ENCODE data around the gene ZC3H8. TPM values are rescaled to one million over a fixed set of nuclear protein-coding genes. Genes with fewer than 3 reads are reported as not detected.
A peak's percentile ranks its signal among the peaks of the same experiment; 100 is the strongest.

ZC3H8 gene
- total and polyA plus RNA-seq, 2 donors (not counting 1 experiment from before 2014, with no cell fraction given), result 5.5 to 26.0 TPM

- no peak overlapping the region for H3K4me3 Mint-ChIP-seq
Observed at GRCh38 chr2:112194028-112194427, 60.8 kb downstream of the ZC3H8 start.

GRCh38 chr2:112189001-112189556, 65.8 kb downstream of the ZC3H8 start:
- Histone ChIP-seq H2AFZ (ENCODE audit: insufficient read depth, low read depth, low read length, poor library complexity, severe bottlenecking) (peak overlapping the region; percentile 71), H3K27ac (ENCODE audit: low read length in 2 of 2) (peak overlapping the region in 1 of 2 donors; percentile 78), H3K36me3 (replicated peaks in 1 of 2; ENCODE audit: control extremely low read depth in 1 of 2, control insufficient read depth in 1 of 2, extremely low read depth in 1 of 2, insufficient read depth in 2 of 2, low read length in 1 of 2) (no peaks in the 10 kb centered on the region), H3K4me3 (ENCODE audit: control extremely low read depth in 1 of 5, extremely low read depth in 1 of 5, insufficient read depth in 1 of 5, low read depth in 2 of 5, low read length in 4 of 5) (no peak overlapping the region), H4K20me1 (ENCODE audit: control insufficient read depth, insufficient read depth, low read length, poor library complexity, severe bottlenecking) (no peaks in the 10 kb centered on the region), H3K27me3 (replicated peaks in 1 of 4; ENCODE audit: control extremely low read depth in 1 of 4, control insufficient read depth in 3 of 4, insufficient read depth in 4 of 4, low read length in 3 of 4) (no peaks in the 10 kb centered on the region), H3K9ac (ENCODE audit: low read length) (no peak overlapping the region), H3K4me2 (replicated peaks; ENCODE audit: low read depth, low read length, poor library complexity, severe bottlenecking) (no peak overlapping the region), H3K4me1 (ENCODE audit: control insufficient read depth in 2 of 2, insufficient read depth in 2 of 2, low read length in 2 of 2) (peaks cover 15 to 20% of the 10 kb centered on the region in 2 donors), H3K79me2 (ENCODE audit: control insufficient read depth, insufficient read depth, low read length) (no peaks in the 10 kb centered on the region), H3K9me3 (ENCODE audit: control extremely low read depth in 1 of 3, control insufficient read depth in 2 of 3, insufficient read depth in 1 of 3, low read length in 2 of 3) (peaks cover 0 to 8% (median 0%) of the 10 kb centered on the region in 3 donors)
- POLR2A ChIA-PET, result no interaction called here
- DNase-seq (no peak), ATAC-seq (ENCODE audit: low read depth) (no peak)
- Mint-ChIP-seq H3K4me1 (peaks cover 24% of the 10 kb centered on the region), H3K4me3 (no peak overlapping the region), H3K27ac (peak overlapping the region; percentile 86), H3K27me3 (no peaks in the 10 kb centered on the region), H3K9me3 (ENCODE audit: insufficient read depth) (no peaks in the 10 kb centered on the region)
- intact Hi-C loops (cut with micrococcal nuclease), result no loop called here
- no CpG with 5 or more reads among the region's 3 CpGs for WGBS (ENCODE audit: insufficient coverage)
- CTCF ChIA-PET, result no interaction called here
- TF ChIP-seq CTCF (IDR thresholded peaks at IDR 0.05) (no peak), EZH2 (IDR thresholded peaks at IDR 0.05; ENCODE audit: borderline replicate concordance, insufficient read depth, low read depth, low read length, poor library complexity, severe bottlenecking) (no peak)

More at GRCh38 chr2:112194028-112194427, 60.8 kb downstream of the ZC3H8 start:
- no peak for ATAC-seq (ENCODE audit: low read depth)
- Histone ChIP-seq H4K20me1 (ENCODE audit: control insufficient read depth, insufficient read depth, low read length, poor library complexity, severe bottlenecking) (no peaks in the 10 kb centered on the region), H3K36me3 (replicated peaks in 1 of 2; ENCODE audit: control extremely low read depth in 1 of 2, control insufficient read depth in 1 of 2, extremely low read depth in 1 of 2, insufficient read depth in 2 of 2, low read length in 1 of 2) (no peaks in the 10 kb centered on the region), H3K9ac (ENCODE audit: low read length) (no peak overlapping the region), H3K79me2 (ENCODE audit: control insufficient read depth, insufficient read depth, low read length) (no peaks in the 10 kb centered on the region), H3K27me3 (replicated peaks in 1 of 4; ENCODE audit: control extremely low read depth in 1 of 4, control insufficient read depth in 3 of 4, insufficient read depth in 4 of 4, low read length in 3 of 4) (no peaks in the 10 kb centered on the region), H3K27ac (ENCODE audit: low read length in 2 of 2) (no peak overlapping the region), H3K4me2 (replicated peaks; ENCODE audit: low read depth, low read length, poor library complexity, severe bottlenecking) (no peak overlapping the region), H3K9me3 (ENCODE audit: control extremely low read depth in 1 of 3, control insufficient read depth in 2 of 3, insufficient read depth in 1 of 3, low read length in 2 of 3) (no peaks in the 10 kb centered on the region), H3K4me3 (ENCODE audit: control extremely low read depth in 1 of 5, extremely low read depth in 1 of 5, insufficient read depth in 1 of 5, low read depth in 2 of 5, low read length in 4 of 5) (no peak overlapping the region), H2AFZ (ENCODE audit: insufficient read depth, low read depth, low read length, poor library complexity, severe bottlenecking) (no peak overlapping the region), H3K4me1 (ENCODE audit: control insufficient read depth in 2 of 2, insufficient read depth in 2 of 2, low read length in 2 of 2) (no peaks in the 10 kb centered on the region)
- peaks cover 4% of the 10 kb centered on the region for H3K27me3 Mint-ChIP-seq
- ChIA-PET CTCF (no interaction called here), POLR2A (no interaction called here)
- H3K4me1 Mint-ChIP-seq, result peaks cover 2% of the 10 kb centered on the region
- 100% methylated on average over 1 of the region's 2 CpGs for WGBS (ENCODE audit: insufficient coverage)
- intact Hi-C loops (cut with micrococcal nuclease), result no loop called here
- TF ChIP-seq EZH2 (IDR thresholded peaks at IDR 0.05; ENCODE audit: borderline replicate concordance, insufficient read depth, low read depth, low read length, poor library complexity, severe bottlenecking), result no peak
- no peak for TF ChIP-seq CTCF (IDR thresholded peaks at IDR 0.05)
- DNase-seq, result no peak
- H3K9me3 Mint-ChIP-seq (ENCODE audit: insufficient read depth), result no peaks in the 10 kb centered on the region
- no peak overlapping the region for H3K27ac Mint-ChIP-seq

All from B cell (primary cell).